Thymus (tissue), 11 donors: Measurements from ENCODE around the gene CDCP1. TPM values are rescaled to one million over a fixed set of nuclear protein-coding genes. Genes with fewer than 3 reads are reported as not detected.

Source experiments
- DNase-seq, 9 donors: peaks; one replicate each; pipeline ENCODE4 v3.0.0-alpha.2; 2013; ENCODE audit warnings: low spot score in 9 of 9, low read depth in 6 of 9, missing footprints in 1 of 9
- H3K27ac ChIP-seq, 2 donors: one replicate each; pipeline ENCODE4 v1.5.1; 2013; ENCODE audit warnings: control low read depth in 1 of 2, low read depth in 1 of 2, low read length in 1 of 2, mild to moderate bottlenecking in 1 of 2, moderate library complexity in 1 of 2
- H3K27me3 ChIP-seq, 2 donors: one replicate each; pipeline ENCODE4 v1.5.1; 2013; ENCODE audit warnings: low read length in 1 of 2; ENCODE audit not compliant: control insufficient read depth in 2 of 2, insufficient read depth in 1 of 2
- H3K36me3 ChIP-seq, 2 donors: one replicate each; pipeline ENCODE4 v1.5.1; 2013; ENCODE audit warnings: low read length in 1 of 2, mild to moderate bottlenecking in 1 of 2, moderate library complexity in 1 of 2; ENCODE audit not compliant: control insufficient read depth in 2 of 2, insufficient read depth in 2 of 2
- H3K4me1 ChIP-seq, 2 donors: one replicate each; pipeline ENCODE4 v1.5.1; 2013; ENCODE audit warnings: low read length in 2 of 2; ENCODE audit not compliant: control insufficient read depth in 2 of 2, insufficient read depth in 2 of 2
- H3K4me3 ChIP-seq, 2 donors: one replicate each; pipeline ENCODE4 v1.5.1; 2013; ENCODE audit warnings: low read length in 2 of 2, control low read depth in 1 of 2, mild to moderate bottlenecking in 1 of 2
- H3K9me3 ChIP-seq, 2 donors: one replicate each; pipeline ENCODE4 v1.5.1; 2013; ENCODE audit warnings: low read length in 1 of 2, mild to moderate bottlenecking in 1 of 2; ENCODE audit not compliant: control insufficient read depth in 2 of 2, insufficient read depth in 1 of 2
- WGBS: extraction: QIAGEN DNeasy Blood & Tissue Kit; methylation state at CpG from one replicate; pipeline ENCODE4 v1.1.7; 2013; 5-methylcytosine and 5-hydroxymethylcytosine counted together
- polyA plus RNA-seq: library from polyadenylated mRNA; stranded (reverse); fragments of 200-250 nt; gene quantifications from one replicate; pipeline ENCODE4 v1.2.3, GENCODE V29; 2013
- total RNA-seq: library from RNA; stranded (reverse); fragments of 120-200 nt; gene quantifications from one replicate; pipeline ENCODE4 v1.2.4, GENCODE V29; 2013
- donor health status: healthy.

The CDCP1 gene
- total and polyA plus RNA-seq, 2 donors, result 0.52 to 2.3 TPM

GRCh38 chr3:45131201-45131600 is 15.0 kb downstream of the CDCP1 start:
- H3K27ac ChIP-seq, result no peak overlapping the region
- no peaks in the 10 kb centered on the region for H3K4me1 ChIP-seq
- peaks cover 0 to 2% of the 10 kb centered on the region in 2 donors for H3K9me3 ChIP-seq
- H3K4me3 ChIP-seq, result no peak overlapping the region
- H3K36me3 ChIP-seq, result no peaks in the 10 kb centered on the region
- no peak for DNase-seq
- no peaks in the 10 kb centered on the region for H3K27me3 ChIP-seq
- WGBS, result 97% methylated on average over 2 of the region's 2 CpGs

- Histone ChIP-seq H3K27ac (no peak overlapping the region), H3K27me3 (no peaks in the 10 kb centered on the region), H3K4me3 (no peak overlapping the region), H3K9me3 (peaks cover 0 to 2% of the 10 kb centered on the region in 2 donors), H3K36me3 (no peaks in the 10 kb centered on the region), H3K4me1 (no peaks in the 10 kb centered on the region)
- WGBS, result 96% methylated on average over 3 of the region's 3 CpGs
- no peak for DNase-seq
Observed at GRCh38 chr3:45130476-45130875, 15.7 kb downstream of the CDCP1 start.

GRCh38 chr3:45128950-45129349 is 17.2 kb downstream of the CDCP1 start:
- peaks cover 0 to 3% of the 10 kb centered on the region in 2 donors for H3K27me3 ChIP-seq
- no peak for DNase-seq
- H3K36me3 ChIP-seq, result no peaks in the 10 kb centered on the region
- 96% methylated on average over 4 of the region's 4 CpGs for WGBS
- H3K27ac ChIP-seq, result no peak overlapping the region
- no peaks in the 10 kb centered on the region for H3K9me3 ChIP-seq
- no peak overlapping the region for H3K4me3 ChIP-seq
- no peaks in the 10 kb centered on the region for H3K4me1 ChIP-seq

- H3K9me3 ChIP-seq, result no peaks in the 10 kb centered on the region
- no peak overlapping the region for H3K4me3 ChIP-seq
- H3K4me1 ChIP-seq, result no peaks in the 10 kb centered on the region
- no peaks in the 10 kb centered on the region for H3K36me3 ChIP-seq
- peaks cover 0 to 3% of the 10 kb centered on the region in 2 donors for H3K27me3 ChIP-seq
- 83% methylated on average over 3 of the region's 3 CpGs for WGBS
- DNase-seq, result no peak
- H3K27ac ChIP-seq, result no peak overlapping the region
Observed at GRCh38 chr3:45127130-45127822, 18.9 kb downstream of the CDCP1 start.

GRCh38 chr3:45126730-45127129 is 19.4 kb downstream of the CDCP1 start:
- H3K27ac ChIP-seq, result no peak overlapping the region
- no peaks in the 10 kb centered on the region for H3K9me3 ChIP-seq
- 96% methylated on average over 6 of the region's 6 CpGs for WGBS
- no peaks in the 10 kb centered on the region for H3K4me1 ChIP-seq
- H3K36me3 ChIP-seq, result no peaks in the 10 kb centered on the region
- H3K4me3 ChIP-seq, result no peak overlapping the region
- peaks cover 0 to 3% of the 10 kb centered on the region in 2 donors for H3K27me3 ChIP-seq
- no peak for DNase-seq

- H3K36me3 ChIP-seq, result no peaks in the 10 kb centered on the region
- no peak overlapping the region for H3K27ac ChIP-seq
- 89% methylated on average over 2 of the region's 2 CpGs for WGBS
- no peak overlapping the region for H3K4me3 ChIP-seq
- no peaks in the 10 kb centered on the region for H3K4me1 ChIP-seq
- H3K27me3 ChIP-seq, result peaks cover 0 to 3% of the 10 kb centered on the region in 2 donors
- no peaks in the 10 kb centered on the region for H3K9me3 ChIP-seq
- no peak for DNase-seq
Observed at GRCh38 chr3:45125550-45126026, 20.6 kb downstream of the CDCP1 start.

- peaks cover 0 to 3% of the 10 kb centered on the region in 2 donors for H3K27me3 ChIP-seq
- 74% methylated on average over 2 of the region's 2 CpGs for WGBS
- no peak overlapping the region for H3K27ac ChIP-seq
- no peaks in the 10 kb centered on the region for H3K36me3 ChIP-seq
- no peak for DNase-seq
- H3K4me3 ChIP-seq, result no peak overlapping the region
- H3K9me3 ChIP-seq, result no peaks in the 10 kb centered on the region
- no peaks in the 10 kb centered on the region for H3K4me1 ChIP-seq
Observed at GRCh38 chr3:45124956-45125355, 21.2 kb downstream of the CDCP1 start.

- H3K27ac ChIP-seq, result no peak overlapping the region
Observed at GRCh38 chr3:45124352-45124751, 21.8 kb downstream of the CDCP1 start.

GRCh38 chr3:45123581-45124269 is 22.5 kb downstream of the CDCP1 start:
- no peak overlapping the region for H3K27ac ChIP-seq

More at GRCh38 chr3:45124352-45124751, 21.8 kb downstream of the CDCP1 start:
- 97% methylated on average over 3 of the region's 3 CpGs for whole genome bisulfite sequencing
- DNase-seq, result no peak
- Histone ChIP-seq H3K9me3 (no peaks in the 10 kb centered on the region), H3K4me3 (no peak overlapping the region), H3K27me3 (peaks cover 0 to 3% of the 10 kb centered on the region in 2 donors), H3K36me3 (no peaks in the 10 kb centered on the region), H3K4me1 (peaks cover under 1% of the 10 kb centered on the region in 2 donors)

More at GRCh38 chr3:45123581-45124269, 22.5 kb downstream of the CDCP1 start:
- Histone ChIP-seq H3K27me3 (peaks cover 0 to 3% of the 10 kb centered on the region in 2 donors), H3K4me3 (no peak overlapping the region), H3K4me1 (peaks cover 2 to 5% of the 10 kb centered on the region in 2 donors), H3K9me3 (no peaks in the 10 kb centered on the region), H3K36me3 (no peaks in the 10 kb centered on the region)
- DNase-seq, result no peak
- 94% methylated on average over 3 of the region's 3 CpGs for WGBS
